Stomach smooth muscle (tissue), 2 donors: ENCODE measurements around the gene FBXO28.
"Not testable (repeated sequence)": the region's sequence is repeated elsewhere in the genome, so short reads cannot be mapped to it uniquely, and the experiment has no call there.

Experiments used
- H3K27ac ChIP-seq: one replicate; pipeline ENCODE4 v1.7.0; 2013; ENCODE audit warnings: mild to moderate bottlenecking, low read length, inconsistent platforms
- H3K27me3 ChIP-seq, 2 donors: one replicate each; pipeline ENCODE4 v1.7.0; 2013; ENCODE audit warnings: low read length in 2 of 2; ENCODE audit not compliant: insufficient read depth in 2 of 2, control insufficient read depth in 1 of 2
- H3K36me3 ChIP-seq, 2 donors: one replicate each; pipeline ENCODE4 v1.7.0; 2013; ENCODE audit warnings: low read length in 2 of 2; ENCODE audit not compliant: control insufficient read depth in 2 of 2, insufficient read depth in 2 of 2
- H3K4me1 ChIP-seq: one replicate; pipeline ENCODE4 v1.7.0; 2013; ENCODE audit warnings: low read length; ENCODE audit not compliant: control insufficient read depth, insufficient read depth
- H3K4me3 ChIP-seq, 2 donors: one replicate each; pipeline ENCODE4 v1.7.0; 2013; ENCODE audit warnings: low read length in 2 of 2
- H3K9ac ChIP-seq, 2 donors: one replicate each; pipeline ENCODE4 v1.7.0; 2013; ENCODE audit warnings: low read length in 2 of 2, mild to moderate bottlenecking in 1 of 2
- H3K9me3 ChIP-seq, 2 donors: one replicate each; pipeline ENCODE4 v1.7.0; 2013; ENCODE audit warnings: low read length in 2 of 2; ENCODE audit not compliant: control insufficient read depth in 2 of 2
- donor health status: healthy.
- donor health status: Pancreatic carcinoma.

The FBXO28 gene

DNA sequence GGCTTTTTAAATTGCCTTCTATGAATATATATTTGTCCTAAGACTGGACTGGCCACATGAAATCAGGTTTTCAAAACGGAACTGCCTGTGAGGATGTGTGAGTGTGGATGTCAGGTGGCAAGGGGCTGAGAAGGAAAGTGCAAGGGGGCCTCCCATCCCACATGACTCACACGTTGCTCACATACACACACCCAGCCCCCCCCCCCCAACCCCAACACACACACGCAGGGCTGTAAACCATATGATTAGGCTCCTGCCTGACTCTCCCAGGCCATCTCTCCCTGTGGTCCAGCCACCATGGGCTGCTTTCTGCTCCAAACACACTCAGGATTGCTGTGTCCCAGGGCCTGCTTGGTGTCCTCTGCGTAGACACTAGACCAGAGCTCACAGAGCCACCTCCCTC lies 91.5 kb downstream of the FBXO28 start:
- Histone ChIP-seq H3K4me1 (peaks cover 18% of the 10 kb centered on the region), H3K36me3 (peaks cover 0 to 8% of the 10 kb centered on the region in 2 donors), H3K27me3 (no peaks in the 10 kb centered on the region), H3K9ac (peak overlapping the region in 1 of 2 donors; percentile 36), H3K9me3 (no peaks in the 10 kb centered on the region), H3K4me3 (peak overlapping the region in 1 of 2 donors; percentile 58), H3K27ac (peak overlapping the region; percentile 24)

DNA sequence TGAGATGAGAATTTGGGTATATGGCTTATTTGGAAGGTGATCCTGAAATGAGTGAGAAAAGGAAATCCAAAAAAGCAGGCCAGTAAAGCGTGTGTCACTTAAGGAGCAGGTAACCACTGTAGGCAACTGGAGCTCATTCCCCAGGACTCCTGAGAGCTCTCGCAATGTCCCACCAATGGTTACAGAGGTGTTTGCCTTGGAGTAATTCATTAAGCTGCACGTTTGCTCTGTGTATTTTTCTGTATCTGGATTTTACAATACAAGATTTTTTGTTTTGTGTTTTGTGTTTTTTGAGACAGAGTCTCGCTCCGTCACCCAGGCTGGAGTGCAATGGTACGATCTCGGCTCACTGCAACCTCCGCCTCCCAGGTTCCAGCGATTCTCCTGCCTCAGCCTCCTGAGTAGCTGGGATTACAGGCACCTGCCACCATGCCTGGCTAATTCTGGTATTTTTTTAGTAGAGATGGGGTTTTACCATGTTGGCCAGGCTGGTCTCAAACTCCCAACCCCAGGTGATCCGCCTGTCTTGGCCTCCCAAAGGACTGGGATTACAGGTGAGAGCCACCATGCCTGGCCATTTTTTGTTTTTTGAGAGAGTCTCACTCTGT lies 92.1 kb downstream of the FBXO28 start:
- not testable (repeated sequence) for H3K27me3 ChIP-seq, H3K9me3 ChIP-seq, H3K36me3 ChIP-seq, H3K4me3 ChIP-seq
- peak overlapping the region in 1 of 2 donors; percentile 36 for H3K9ac ChIP-seq
- peaks cover 18% of the 10 kb centered on the region for H3K4me1 ChIP-seq
- peak overlapping the region; percentile 24 for H3K27ac ChIP-seq

DNA sequence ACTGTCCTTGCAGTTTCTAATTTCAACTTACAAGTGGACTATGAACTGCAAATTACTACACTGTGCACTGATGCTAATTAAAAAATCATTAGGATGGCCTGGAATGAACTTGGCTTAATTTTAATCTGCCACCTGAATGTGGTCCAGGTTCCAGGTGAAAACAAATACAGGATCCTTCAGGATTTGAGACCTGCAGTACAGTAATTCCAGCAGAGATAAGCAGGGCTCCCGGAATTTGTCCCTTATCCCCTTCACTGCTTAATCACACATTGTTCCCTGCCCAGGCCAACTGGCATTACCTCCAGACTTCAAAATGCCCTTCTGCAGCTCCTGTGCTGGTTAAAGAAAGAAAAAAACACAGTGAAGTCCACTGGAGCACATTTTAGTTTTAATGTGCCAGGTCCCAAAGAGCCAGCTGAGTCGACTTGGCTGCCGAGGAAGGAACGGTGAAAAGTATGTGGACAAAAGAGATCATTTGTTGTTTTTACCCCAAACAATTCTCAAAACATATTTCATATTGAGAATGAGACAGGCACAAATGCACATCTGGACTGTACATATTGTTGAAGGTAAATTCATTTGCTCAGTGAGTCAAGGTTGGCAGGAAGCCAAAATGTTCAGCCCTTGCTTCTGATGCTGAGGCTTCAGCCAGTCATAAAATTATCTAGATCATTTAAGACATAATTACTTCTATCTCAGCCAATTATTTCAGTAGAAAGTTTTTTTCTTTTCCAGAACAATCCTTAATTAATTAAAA lies 97.5 kb downstream of the FBXO28 start:
- Histone ChIP-seq H3K36me3 (no peaks in the 10 kb centered on the region), H3K4me1 (no peaks in the 10 kb centered on the region), H3K27ac (no peak overlapping the region), H3K4me3 (no peak overlapping the region), H3K9ac (no peak overlapping the region), H3K9me3 (no peaks in the 10 kb centered on the region), H3K27me3 (no peaks in the 10 kb centered on the region)
